ENCODE measurements around the gene TOMM34. TPM values are rescaled to one million over a fixed set of nuclear protein-coding genes. Genes with fewer than 3 reads are reported as not detected.

Gene TOMM34
- total and polyA plus RNA-seq, 2 of the 13 experiments (the other 11 are each of a cell fraction or from before 2014, with no cell fraction given): 36.2 to 52.0 TPM

GRCh38 chr20:44910690-44911262 lies 49.4 kb downstream of the TOMM34 start (continued):
- TF ChIP-seq TFAP4 (IDR thresholded peaks at IDR 0.05; ENCODE audit: borderline replicate concordance, low read depth): peak; percentile 36; the same call in 1 of the 2 replicates
- no peak for TF ChIP-seq KAT7 (CRISPR knock-in tag; IDR thresholded peaks at IDR 0.05; ENCODE audit: borderline replicate concordance)
- no peak for TF ChIP-seq RAD51 (IDR thresholded peaks at IDR 0.05; ENCODE audit: borderline replicate concordance)
- TF ChIP-seq TARDBP (CRISPR knock-in tag; IDR thresholded peaks at IDR 0.05): no peak
- no peak for TF ChIP-seq SP5 (CRISPR knock-in tag; IDR thresholded peaks at IDR 0.05; ENCODE audit: borderline replicate concordance, low read depth)
- no peak for TF ChIP-seq ZNF841 (CRISPR knock-in tag; IDR thresholded peaks at IDR 0.05; ENCODE audit: borderline replicate concordance)
- TF ChIP-seq PRDM10 (CRISPR knock-in tag; IDR thresholded peaks at IDR 0.05; ENCODE audit: low read depth): no peak
- peak; percentile 61; the same call in 1 of the 2 replicates for TF ChIP-seq CHD4 (IDR thresholded peaks at IDR 0.05; ENCODE audit: borderline replicate concordance, low read length)
- no peak; the same call in 1 of the 2 replicates for TF ChIP-seq NR2C2 (CRISPR knock-in tag; IDR thresholded peaks at IDR 0.05; ENCODE audit: borderline replicate concordance)
- no peak for TF ChIP-seq ATF7-NPFF (CRISPR knock-in tag; IDR thresholded peaks at IDR 0.05; ENCODE audit: low read depth)
- no peak for TF ChIP-seq ZBTB49 (CRISPR knock-in tag; IDR thresholded peaks at IDR 0.05; ENCODE audit: borderline replicate concordance)
- TF ChIP-seq GPBP1L1 (CRISPR knock-in tag; IDR thresholded peaks at IDR 0.05): no peak
- no peak for TF ChIP-seq ZNF18 (CRISPR knock-in tag; IDR thresholded peaks at IDR 0.05; ENCODE audit: insufficient replicate concordance)
- TF ChIP-seq ZNF251 (CRISPR knock-in tag; IDR thresholded peaks at IDR 0.05): peak; percentile 79; the same call in 1 of the 2 replicates
- no peak for TF ChIP-seq ZBTB8A (CRISPR knock-in tag; IDR thresholded peaks at IDR 0.05; ENCODE audit: borderline replicate concordance, low read depth)
- no peak for TF ChIP-seq PAWR (CRISPR knock-in tag; IDR thresholded peaks at IDR 0.05; ENCODE audit: borderline replicate concordance)
- no peak for TF ChIP-seq TERF1 (CRISPR knock-in tag; IDR thresholded peaks at IDR 0.05)
